ENCODE results near the gene ZP2.
"Not testable (repeated sequence)": the region's sequence is repeated elsewhere in the genome, so short reads cannot be mapped to it uniquely, and the experiment has no call there.

- TF ChIP-seq CTCF (conservative IDR thresholded peaks at IDR 0.05; ENCODE audit: low read length); EZH2phosphoT487 (IDR thresholded peaks at IDR 0.05; ENCODE audit: borderline replicate concordance): not testable (repeated sequence)
These were observed 36.8 kb upstream of the ZP2 start for GRCh38 chr16:21248179-21248578.
